OCI-LY1 (cell line): ENCODE data around the gene FBXO28.

ENCODE experiments used
- H2AFZ ChIP-seq: fragments of 200-600 bp; sonication (generic), shearing (Covaris generic); 2 replicates; pipeline ENCODE4 v1.6.0; 2014; ENCODE audit warnings: antibody characterized with exemption, mild to moderate bottlenecking, low read length
- H3F3A ChIP-seq: fragments of 200-600 bp; sonication (generic), shearing (Covaris generic); 2 replicates; pipeline ENCODE4 v1.6.0; 2014; ENCODE audit warnings: mild to moderate bottlenecking, antibody characterized with exemption, low read length, moderate library complexity; ENCODE audit not compliant: insufficient read depth
- H3K27ac ChIP-seq: fragments of 200-600 bp; sonication (generic); 2 replicates; pipeline ENCODE4 v1.5.1; 2014; ENCODE audit warnings: low read length, mixed run types, mild to moderate bottlenecking, low read depth; ENCODE audit not compliant: poor library complexity, severe bottlenecking
- H3K27me3 ChIP-seq: fragments of 200-600 bp; sonication (generic); 2 replicates; pipeline ENCODE4 v1.6.0; 2014; ENCODE audit warnings: antibody characterized with exemption, mild to moderate bottlenecking, low read length, moderate library complexity; ENCODE audit not compliant: insufficient read depth
- H3K36me3 ChIP-seq: fragments of 200-600 bp; sonication (generic); 2 replicates; pipeline ENCODE4 v1.6.1; 2014; ENCODE audit warnings: mild to moderate bottlenecking, antibody characterized with exemption, low read length, moderate library complexity, mixed read lengths; ENCODE audit not compliant: insufficient read depth
- H3K4me1 ChIP-seq: fragments of 200-600 bp; sonication (generic); 2 replicates; pipeline ENCODE4 v1.5.1; 2014; ENCODE audit warnings: mild to moderate bottlenecking, low read length, moderate library complexity; ENCODE audit not compliant: insufficient read depth, severe bottlenecking
- H3K4me2 ChIP-seq: fragments of 200-600 bp; sonication (generic), shearing (Covaris generic); 2 replicates; pipeline ENCODE4 v1.6.1; 2014; ENCODE audit warnings: low read length
- H3K4me3 ChIP-seq: fragments of 200-600 bp; sonication (generic); 2 replicates; pipeline ENCODE4 v1.5.1; 2014; ENCODE audit warnings: low read length, low read depth, mild to moderate bottlenecking, mixed read lengths; ENCODE audit not compliant: poor library complexity, severe bottlenecking
- H3K79me2 ChIP-seq: fragments of 200-600 bp; shearing (Covaris generic); 2 replicates; pipeline ENCODE4 v1.6.1; 2016; ENCODE audit warnings: mixed run types, low read length, mixed read lengths; ENCODE audit not compliant: insufficient read depth
- H3K9ac ChIP-seq: fragments of 200-600 bp; sonication (generic), shearing (Covaris generic); 2 replicates; pipeline ENCODE4 v1.6.1; 2014; ENCODE audit warnings: mild to moderate bottlenecking, low read length, mixed read lengths
- H3K9me2 ChIP-seq: fragments of 200-600 bp; sonication (generic), shearing (Covaris generic); 2 replicates; pipeline ENCODE4 v1.6.1; 2014; ENCODE audit warnings: low read depth, mild to moderate bottlenecking, low read length, mixed read lengths
- H3K9me3 ChIP-seq: fragments of 200-600 bp; shearing (Covaris generic); 2 replicates; pipeline ENCODE4 v1.6.1; 2014; ENCODE audit warnings: low read length, mixed read lengths
- H4K20me1 ChIP-seq: fragments of 200-600 bp; sonication (generic), shearing (Covaris generic); 2 replicates; pipeline ENCODE4 v1.6.0; 2016; ENCODE audit warnings: mild to moderate bottlenecking, low read length; ENCODE audit not compliant: insufficient read depth
- CTCF ChIP-seq: fragments of 200-600 bp; sonication (generic), shearing (Covaris generic); IDR thresholded peaks from 2 replicates; pipeline ENCODE4 v1.5.1; 2017; ENCODE audit warnings: mild to moderate bottlenecking, antibody characterized with exemption, low read length, moderate library complexity, mixed read lengths
- EZH2 ChIP-seq: fragments of 200-600 bp; sonication (generic), shearing (Covaris generic); IDR thresholded peaks from 2 replicates; pipeline ENCODE4 v1.8.0; 2017; ENCODE audit warnings: borderline replicate concordance, mixed run types, mild to moderate bottlenecking, antibody characterized with exemption, low read length, moderate library complexity, mixed read lengths

The FBXO28 gene

DNA sequence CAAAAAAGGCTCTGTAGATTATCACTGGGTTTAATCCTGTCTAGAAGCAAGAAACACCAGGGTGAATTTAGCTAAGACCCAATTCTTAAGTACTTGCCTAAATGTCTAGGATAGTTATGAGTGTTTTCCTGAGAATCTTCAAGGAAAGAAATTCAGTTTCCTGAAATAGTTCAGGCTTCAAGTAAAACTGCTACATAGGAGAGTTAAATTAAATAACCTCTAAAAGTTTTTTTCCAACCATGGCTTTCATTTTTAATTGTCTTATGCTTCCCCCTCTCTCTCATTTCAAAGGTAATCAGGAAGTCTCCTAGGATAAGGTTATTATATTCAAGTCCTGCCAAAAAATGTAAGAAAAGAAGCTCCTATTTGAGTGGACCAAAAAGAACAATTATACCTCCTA lies 46.7 kb upstream of the FBXO28 start:
- H3K4me3 ChIP-seq, result no peak overlapping the region
- H3K4me2 ChIP-seq, result no peak overlapping the region
- no peaks in the 10 kb centered on the region for H3K9me2 ChIP-seq
- H3K9me3 ChIP-seq, result no peaks in the 10 kb centered on the region
- no peaks in the 10 kb centered on the region for H3K4me1 ChIP-seq
- no peaks in the 10 kb centered on the region for H4K20me1 ChIP-seq
- H3K27me3 ChIP-seq, result no peaks in the 10 kb centered on the region
- H3K9ac ChIP-seq, result no peak overlapping the region
- no peaks in the 10 kb centered on the region for H3F3A ChIP-seq
- H3K79me2 ChIP-seq, result no peaks in the 10 kb centered on the region
- TF ChIP-seq EZH2, result no peak
- no peak for TF ChIP-seq CTCF
- H2AFZ ChIP-seq, result no peak overlapping the region
- H3K36me3 ChIP-seq, result no peaks in the 10 kb centered on the region
- H3K27ac ChIP-seq, result no peak overlapping the region

- H3F3A ChIP-seq, result no peaks in the 10 kb centered on the region
- H3K9me3 ChIP-seq, result no peaks in the 10 kb centered on the region
- H3K4me3 ChIP-seq, result no peak overlapping the region
- no peak overlapping the region for H3K27ac ChIP-seq
- H3K4me2 ChIP-seq, result no peak overlapping the region
- H3K79me2 ChIP-seq, result no peaks in the 10 kb centered on the region
- H4K20me1 ChIP-seq, result no peaks in the 10 kb centered on the region
- no peaks in the 10 kb centered on the region for H3K9me2 ChIP-seq
- no peak overlapping the region for H3K9ac ChIP-seq
- no peaks in the 10 kb centered on the region for H3K36me3 ChIP-seq
- H2AFZ ChIP-seq, result no peak overlapping the region
- no peak for TF ChIP-seq CTCF
- TF ChIP-seq EZH2, result no peak
- H3K4me1 ChIP-seq, result no peaks in the 10 kb centered on the region
- no peaks in the 10 kb centered on the region for H3K27me3 ChIP-seq
Measured at GRCh38 chr1:224067621-224068457, 46.1 kb upstream of the FBXO28 start.

- H3K79me2 ChIP-seq, result no peaks in the 10 kb centered on the region
- TF ChIP-seq CTCF (no peak), EZH2 (no peak)
- no peak overlapping the region for H3K4me2 ChIP-seq
- no peak overlapping the region for H2AFZ ChIP-seq
- no peaks in the 10 kb centered on the region for H3K9me3 ChIP-seq
- H3K27ac ChIP-seq, result no peak overlapping the region
- H3K9ac ChIP-seq, result no peak overlapping the region
- no peaks in the 10 kb centered on the region for H3K4me1 ChIP-seq
- no peaks in the 10 kb centered on the region for H3K27me3 ChIP-seq
- H4K20me1 ChIP-seq, result no peaks in the 10 kb centered on the region
- no peak overlapping the region for H3K4me3 ChIP-seq
- no peaks in the 10 kb centered on the region for H3K9me2 ChIP-seq
- no peaks in the 10 kb centered on the region for H3F3A ChIP-seq
- H3K36me3 ChIP-seq, result no peaks in the 10 kb centered on the region
Measured at GRCh38 chr1:224068458-224069072, 45.3 kb upstream of the FBXO28 start.
